Stimulated activated CD4-positive, alpha-beta T cell treated with anti-CD3 and anti-CD28 coated beads, Interleukin-15, amount 100 ng/mL, for 1 hour (primary cell): ENCODE results near the gene LAMB1.

Experiments used
- DNase-seq, 2 donors: peaks; one replicate each; pipeline ENCODE4 v3.0.0-alpha.2; 2020; ENCODE audit warnings: low read depth in 1 of 2, low spot score in 1 of 2

LAMB1 gene

GRCh38 chr7:107999779-108000560, 3.0 kb downstream of the LAMB1 start:
- no peak for DNase-seq

DNA sequence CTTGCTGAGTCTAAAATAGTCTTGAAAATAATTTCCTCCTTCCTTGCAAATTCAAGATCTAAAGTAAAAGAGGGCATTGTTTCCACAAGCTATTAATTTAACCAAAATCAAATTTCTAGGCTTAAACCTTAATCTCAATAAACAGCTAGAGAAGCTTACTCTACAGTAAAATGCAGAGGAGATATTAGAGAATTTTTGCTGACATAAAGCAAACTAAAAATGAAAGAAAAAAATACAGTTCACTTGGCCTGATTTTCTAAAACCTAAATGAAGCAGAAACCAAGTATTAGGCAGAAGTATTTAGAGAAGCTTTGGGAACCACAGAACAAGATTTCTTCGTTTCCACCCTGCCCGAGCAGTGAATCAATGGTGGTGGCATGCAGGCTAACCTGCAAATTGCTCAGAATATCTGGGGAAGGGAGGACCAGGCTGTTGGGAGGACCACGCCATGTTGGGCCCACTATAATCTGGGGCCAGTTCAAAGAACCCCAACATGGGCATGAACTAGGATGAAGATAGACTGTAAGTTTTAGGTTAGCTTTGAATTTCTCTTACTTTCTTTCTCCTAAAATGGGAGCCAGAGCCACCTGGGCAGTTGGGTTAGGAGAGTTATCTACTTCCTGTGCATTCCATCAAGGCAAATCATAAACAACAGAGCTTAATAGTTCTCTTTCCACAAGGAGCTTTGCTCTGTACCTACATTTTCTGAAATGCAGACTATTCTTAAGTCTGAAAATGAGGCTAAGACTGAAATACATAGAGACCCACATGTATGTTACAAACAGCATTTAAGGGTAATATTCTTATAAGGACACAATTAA, 4.1 kb downstream of the LAMB1 start:
- no peak for DNase-seq

DNA sequence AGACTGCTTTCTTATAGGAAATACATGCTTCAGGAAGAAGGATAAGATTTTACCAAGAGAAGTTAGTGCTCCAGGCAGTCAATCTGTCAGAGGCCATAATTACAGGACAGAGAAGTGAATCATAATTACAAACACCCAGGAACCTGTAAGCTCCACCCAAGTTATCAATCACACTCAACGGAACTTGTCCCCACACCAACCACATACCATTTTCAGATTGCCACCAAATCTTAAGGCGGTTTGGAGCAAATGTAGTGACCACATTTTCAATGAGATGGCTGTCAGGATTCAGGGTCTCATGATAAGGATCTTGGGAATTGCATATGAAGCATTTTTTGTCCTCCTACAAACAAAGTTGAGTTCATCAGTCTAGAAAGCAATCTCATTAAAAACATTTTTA, 4.8 kb downstream of the LAMB1 start:
- no peak for DNase-seq

- DNase-seq = no peak
These were observed 6.7 kb downstream of the LAMB1 start for GRCh38 chr7:107996072-107996882.

GRCh38 chr7:107995184-107996071, 7.5 kb downstream of the LAMB1 start:
- no peak for DNase-seq

GRCh38 chr7:107994421-107995030, 8.4 kb downstream of the LAMB1 start:
- no peak for DNase-seq

DNA sequence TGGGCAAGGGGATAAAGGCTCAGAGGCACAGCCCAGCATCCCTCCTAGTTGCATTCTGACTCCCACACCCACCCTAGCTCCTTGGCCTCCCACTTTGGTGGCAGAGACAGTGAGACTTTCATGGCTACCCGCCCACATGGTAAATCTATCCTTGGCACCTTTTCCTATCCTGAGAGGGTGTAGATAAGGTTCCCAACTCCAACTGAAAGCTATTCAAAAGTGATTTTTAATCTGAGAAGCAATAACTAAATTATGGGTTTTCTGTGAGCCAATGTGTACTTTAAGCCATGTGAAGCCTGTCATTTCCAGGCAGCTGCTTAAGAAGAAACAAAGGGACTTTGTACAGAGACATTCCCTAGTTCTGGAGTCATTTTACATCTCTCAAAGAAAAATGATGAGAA, 9.1 kb downstream of the LAMB1 start:
- no peak for DNase-seq

GRCh38 chr7:107989618-107990373, 13.2 kb downstream of the LAMB1 start:
- no peak for DNase-seq

GRCh38 chr7:107982918-107983389, 20.0 kb downstream of the LAMB1 start:
- DNase-seq = no peak

GRCh38 chr7:107982042-107982840, 20.7 kb downstream of the LAMB1 start:
- no peak for DNase-seq

DNA sequence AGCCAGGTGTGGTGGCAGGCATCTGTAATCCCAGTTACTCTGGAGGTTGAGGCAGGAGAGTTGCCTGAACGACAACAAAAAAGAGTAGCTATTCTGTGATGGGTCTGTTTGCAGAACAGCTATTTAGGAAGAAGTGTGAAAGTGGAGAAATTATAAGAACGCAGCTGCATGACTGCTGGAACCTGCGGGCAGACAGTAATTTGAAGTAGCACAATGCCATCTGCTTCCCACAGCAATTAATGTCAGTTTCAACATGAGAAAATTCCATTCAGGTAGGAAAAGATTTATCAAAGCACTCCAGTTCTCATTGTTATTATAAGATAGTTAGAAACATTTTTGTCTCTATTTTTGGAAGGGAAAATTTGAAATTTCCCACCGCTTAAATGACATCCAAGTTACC, 21.5 kb downstream of the LAMB1 start:
- no peak for DNase-seq

DNA sequence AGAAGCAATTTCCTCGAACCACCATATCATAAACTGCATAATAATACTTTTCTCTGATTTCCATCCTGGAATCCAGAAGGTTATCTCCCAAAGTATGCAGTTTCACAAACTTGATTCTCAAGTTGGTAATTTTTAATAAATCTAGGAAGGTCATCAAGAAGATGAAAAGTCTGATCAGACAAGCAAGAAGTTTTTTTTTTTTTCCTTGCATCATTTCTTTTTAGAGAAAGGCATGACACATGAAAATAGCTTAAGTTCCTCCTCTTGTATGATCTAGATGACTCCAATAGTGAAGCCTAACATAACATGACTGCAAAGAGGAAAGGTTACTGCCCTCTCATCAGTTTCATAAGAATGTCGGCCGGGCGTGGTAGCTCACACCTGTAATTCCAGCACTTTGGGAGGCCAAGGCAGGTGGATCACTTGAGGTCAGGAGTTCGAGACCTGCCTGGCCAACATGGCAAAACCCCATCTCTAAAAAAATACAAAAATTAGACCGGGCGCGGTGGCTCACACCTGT, 22.2 kb downstream of the LAMB1 start:
- no peak for DNase-seq

DNA sequence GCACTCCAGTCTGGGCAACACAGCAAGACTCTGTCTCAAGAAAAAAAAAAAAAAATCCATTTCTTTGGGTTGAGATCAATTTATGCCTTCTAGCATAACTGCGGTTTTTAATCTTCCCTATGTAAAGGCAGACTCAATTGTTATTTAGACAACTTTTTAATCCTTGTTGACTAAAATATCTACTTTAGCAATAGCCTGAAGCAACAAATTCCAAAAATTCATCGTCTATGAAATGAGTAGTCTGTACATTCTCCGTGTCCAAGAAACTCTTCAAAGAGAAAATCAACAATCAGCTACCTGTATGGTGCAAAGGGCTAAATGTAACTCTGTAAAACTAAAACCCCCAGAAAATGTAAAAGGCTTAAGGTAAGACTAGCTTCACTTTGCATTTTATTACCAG, 22.8 kb downstream of the LAMB1 start:
- no peak for DNase-seq

- no peak for DNase-seq
These were observed 24.0 kb downstream of the LAMB1 start for GRCh38 chr7:107978815-107979408.

- DNase-seq = no peak
These were observed 25.9 kb downstream of the LAMB1 start for GRCh38 chr7:107977048-107977447.

- no peak for DNase-seq
These were observed 26.3 kb downstream of the LAMB1 start for GRCh38 chr7:107976620-107977019.

- no peak for DNase-seq
These were observed 27.5 kb downstream of the LAMB1 start for GRCh38 chr7:107975394-107976013.
